Body of pancreas (tissue), 4 donors: ENCODE data around the gene MATR3.

Source experiments
- CTCF ChIP-seq, 7 experiments: fragments of 450-650 bp in 4 of 7; fragments of 200-600 bp in 3 of 7; sonication (generic) in 3 of 7; IDR thresholded peaks; one replicate each; pipeline ENCODE4 v1.5.1; 2016 to 2019; ENCODE audit warnings: antibody characterized with exemption in 7 of 7
- POLR2A ChIP-seq, 3 donors: fragments of 450-650 bp; IDR thresholded peaks; one replicate each; pipeline ENCODE4 v1.6.1; 2016; ENCODE audit warnings: antibody characterized with exemption in 3 of 3, mild to moderate bottlenecking in 2 of 3

DNA sequence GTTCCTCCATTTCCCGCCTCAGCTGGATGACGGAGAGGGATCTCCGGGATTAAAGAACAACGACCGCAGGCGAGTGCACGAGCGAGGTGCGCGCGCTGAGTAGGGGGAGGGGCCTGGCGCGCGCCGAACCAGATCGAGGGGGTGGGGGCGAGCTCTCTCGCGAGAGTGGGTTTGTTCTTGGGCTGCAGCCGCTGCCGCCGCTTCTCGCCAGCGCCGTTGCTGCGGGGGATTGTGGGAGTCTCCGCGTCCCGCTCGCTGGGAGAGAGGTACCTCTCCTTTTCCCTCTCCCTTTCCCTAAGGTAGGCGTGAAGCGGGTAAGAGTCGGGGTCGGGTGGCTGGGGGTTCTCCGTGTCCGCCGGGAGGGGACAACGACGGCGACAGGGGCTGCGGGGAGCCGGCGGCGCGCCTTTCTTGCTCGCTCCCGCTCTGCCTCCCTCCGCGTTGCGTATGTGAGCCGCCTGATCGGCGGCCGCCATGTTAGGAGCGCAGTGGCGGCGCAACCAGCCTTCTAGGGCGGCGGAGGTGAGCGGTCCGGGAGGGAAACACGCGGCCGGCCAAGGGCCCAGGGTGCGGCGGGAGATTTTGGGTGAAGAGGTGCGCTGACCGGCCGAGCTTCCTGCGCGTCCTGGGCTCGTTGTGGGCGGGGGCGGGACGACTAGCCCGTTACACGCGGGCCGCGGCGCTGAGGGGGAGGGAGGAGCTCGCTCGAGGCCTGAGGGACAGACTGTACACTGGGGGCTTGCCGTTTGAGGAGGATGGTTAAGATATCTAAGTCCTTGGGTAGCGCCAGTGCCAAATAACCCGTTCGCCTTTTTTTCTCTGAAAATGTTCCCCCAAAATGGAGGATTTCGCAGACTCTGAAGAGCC, at the start of gene MATR3:
- TF ChIP-seq CTCF (IDR thresholded peaks at IDR 0.05) (peak in 1 of 7 experiments; percentile 3), POLR2A (IDR thresholded peaks at IDR 0.05) (peak; percentile 98 to 99 (median 99))
